RCC 7860 (cell line): ENCODE data around the gene C1orf74.
A peak's percentile ranks its signal among the peaks of the same experiment; 100 is the strongest.

ENCODE experiments used
- DNase-seq: peaks from one replicate; pipeline ENCODE4 v3.0.0-alpha.2; 2015; ENCODE audit warnings: low spot score
- FAIRE-seq: peaks from 2 replicates; lab custom pipeline; 2012; peaks lifted over from hg19 to GRCh38; lab: Jason Lieb, UNC

Gene C1orf74

DNA sequence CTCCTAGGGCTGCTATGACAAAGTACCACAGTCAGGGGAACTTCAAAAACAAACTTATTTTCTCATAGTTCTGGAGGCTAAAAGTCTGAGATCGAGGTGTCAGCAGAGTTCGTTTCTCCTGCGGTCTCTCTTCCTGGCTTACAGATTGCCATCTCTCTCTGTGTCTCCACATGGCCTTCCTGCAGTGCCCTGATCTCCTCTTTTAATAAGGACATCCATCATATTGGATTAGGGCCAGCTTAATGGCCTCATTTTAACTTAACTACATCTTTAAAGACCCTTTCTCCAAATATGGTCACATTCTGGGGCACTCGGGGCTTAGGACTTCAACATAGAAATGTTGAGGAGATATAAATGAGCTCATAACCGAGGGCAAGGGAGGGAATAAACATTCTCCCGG is 12.2 kb downstream of the C1orf74 start:
- FAIRE-seq = no peak

DNA sequence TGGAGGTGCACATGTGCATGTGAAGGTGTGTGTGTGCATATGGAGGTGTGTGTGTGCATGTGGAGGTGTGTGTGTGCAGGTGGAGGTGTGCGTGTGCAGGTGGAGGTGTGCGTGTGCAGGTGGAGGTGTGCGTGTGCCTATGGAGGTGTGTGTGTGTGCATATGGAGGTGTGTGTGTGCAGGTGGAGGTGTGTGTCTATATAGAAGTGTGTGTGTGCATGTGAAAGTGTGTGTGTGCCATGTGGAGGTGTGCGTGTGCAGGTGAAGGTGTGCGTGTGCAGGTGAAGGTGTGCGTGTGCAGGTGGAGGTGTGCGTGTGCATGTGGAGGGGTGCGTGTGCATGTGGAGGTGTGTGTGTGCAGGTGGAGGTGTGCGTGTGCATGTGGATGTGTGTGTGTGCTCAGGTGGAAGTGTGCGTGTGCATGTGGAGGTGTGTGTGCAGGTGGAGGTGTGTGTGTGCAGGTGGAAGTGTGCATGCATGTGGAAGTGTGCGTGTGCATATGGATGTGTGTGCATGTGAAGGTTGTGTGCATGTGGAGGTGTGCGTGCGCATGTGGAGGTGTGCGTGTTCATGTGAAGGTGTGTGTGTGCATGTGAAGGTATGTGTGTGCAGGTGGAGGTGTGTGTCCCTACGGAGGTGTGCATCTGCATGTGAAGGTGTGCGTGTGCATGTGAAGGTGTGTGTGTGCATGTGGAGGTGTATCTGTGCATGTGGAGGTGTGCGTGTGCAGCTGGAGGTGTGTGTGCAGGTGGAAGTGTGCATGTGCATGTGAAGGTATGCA is 13.5 kb downstream of the C1orf74 start:
- DNase-seq (no peak), FAIRE-seq (no peak)

More for the DNA sequence above, 12.2 kb downstream of the C1orf74 start:
- no peak for DNase-seq

DNA sequence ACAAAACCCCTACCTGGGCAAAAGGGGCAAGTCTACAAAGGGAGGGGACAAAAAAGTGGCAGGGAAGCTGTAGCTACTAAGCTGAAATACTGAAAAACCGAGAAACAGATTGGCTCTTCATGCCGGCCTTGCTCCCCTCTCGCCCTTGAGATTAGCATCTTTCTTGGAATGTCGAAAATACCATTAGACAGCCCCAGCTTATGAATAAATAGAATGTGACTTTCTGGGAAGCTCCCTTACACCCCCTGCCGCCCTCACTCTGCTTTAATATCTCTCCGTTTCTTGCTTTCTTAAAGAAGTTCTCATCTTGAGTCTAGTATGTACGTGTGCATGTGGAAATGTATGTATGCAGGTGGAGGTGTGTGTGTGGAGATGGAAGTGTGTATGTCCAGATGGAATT is 14.4 kb downstream of the C1orf74 start:
- DNase-seq = no peak
- no peak for FAIRE-seq

DNA sequence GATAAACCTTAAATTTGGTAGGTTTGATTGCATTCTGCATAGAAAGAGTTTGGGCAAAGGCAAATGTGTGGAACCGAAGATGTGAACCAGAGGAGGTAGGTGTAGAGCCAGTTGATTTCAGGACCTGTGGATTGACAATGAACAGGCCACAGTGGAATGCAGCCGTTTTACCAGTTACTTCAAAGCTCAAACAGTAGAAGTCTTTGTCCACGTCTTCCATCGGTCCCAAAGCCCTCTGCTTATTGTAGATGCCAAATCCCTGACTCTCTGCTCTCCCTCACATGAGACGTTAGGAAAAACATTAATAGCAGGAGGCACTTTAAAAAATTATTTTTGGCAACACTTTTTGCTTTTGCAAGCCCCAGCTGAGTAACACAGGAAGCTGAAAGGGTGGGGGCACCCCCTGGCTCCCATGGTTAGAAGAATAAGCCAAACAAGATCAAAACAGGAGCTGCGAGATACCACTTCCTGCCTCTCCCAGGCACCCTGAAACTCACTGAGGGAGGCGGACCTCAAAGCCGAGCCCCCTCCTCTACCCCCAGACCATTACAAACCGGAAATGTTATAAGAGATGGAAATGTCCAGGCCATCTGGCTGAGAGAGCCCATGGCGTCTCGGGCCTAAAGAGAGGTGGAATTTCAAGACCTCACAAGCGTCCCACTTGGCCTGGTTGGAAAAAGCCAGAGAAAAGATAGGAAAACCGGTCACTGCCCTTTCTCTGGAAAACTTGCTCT is 15.0 kb downstream of the C1orf74 start:
- no peak for FAIRE-seq
- DNase-seq = no peak

DNA sequence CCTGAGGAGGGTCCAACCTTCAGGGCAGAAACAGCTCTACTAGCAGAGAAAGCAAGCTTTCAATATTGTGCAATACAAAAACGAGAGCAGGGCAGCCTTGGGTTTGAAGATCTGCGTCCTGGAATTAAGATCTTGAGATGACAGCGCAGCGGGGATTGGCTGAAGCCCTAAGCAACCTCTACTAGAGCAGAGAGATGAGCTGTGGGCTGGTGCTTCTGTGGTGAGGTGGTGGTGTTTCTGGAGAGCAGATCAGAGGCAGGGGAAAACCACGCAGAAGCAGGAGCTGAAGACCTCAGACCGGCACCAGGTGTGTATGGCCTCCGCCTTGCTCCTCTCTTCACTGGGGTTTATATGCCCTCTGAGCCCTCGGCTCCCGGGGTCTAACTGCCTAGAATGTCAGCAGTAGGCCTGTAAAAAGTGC is 16.0 kb downstream of the C1orf74 start:
- FAIRE-seq = no peak
- no peak for DNase-seq

- DNase-seq = no peak
- no peak for FAIRE-seq
Observed at GRCh38 chr1:209767706-209768105, 16.7 kb downstream of the C1orf74 start.

- DNase-seq (no peak), FAIRE-seq (no peak)
Observed at GRCh38 chr1:209767096-209767495, 17.3 kb downstream of the C1orf74 start.

DNA sequence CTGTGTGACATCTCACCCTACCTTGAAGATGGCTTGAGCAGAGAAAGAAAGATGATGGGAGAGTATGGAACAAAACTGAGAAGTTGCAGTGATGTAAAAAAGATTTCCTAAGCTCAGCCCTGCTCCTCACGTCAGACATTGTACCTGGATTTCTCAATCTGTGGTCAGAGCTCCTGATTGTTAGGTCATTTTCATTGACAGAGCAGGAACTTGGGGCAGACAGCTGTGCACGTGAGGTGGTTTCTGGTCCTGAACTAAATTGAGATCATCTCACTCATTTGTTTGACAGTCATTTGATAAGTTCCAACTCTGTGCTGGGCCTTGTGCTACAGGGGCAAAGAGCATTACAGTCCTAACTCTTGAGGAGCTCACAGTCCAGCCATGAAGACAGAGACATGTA is 18.3 kb downstream of the C1orf74 start:
- no peak for DNase-seq
- no peak for FAIRE-seq

DNA sequence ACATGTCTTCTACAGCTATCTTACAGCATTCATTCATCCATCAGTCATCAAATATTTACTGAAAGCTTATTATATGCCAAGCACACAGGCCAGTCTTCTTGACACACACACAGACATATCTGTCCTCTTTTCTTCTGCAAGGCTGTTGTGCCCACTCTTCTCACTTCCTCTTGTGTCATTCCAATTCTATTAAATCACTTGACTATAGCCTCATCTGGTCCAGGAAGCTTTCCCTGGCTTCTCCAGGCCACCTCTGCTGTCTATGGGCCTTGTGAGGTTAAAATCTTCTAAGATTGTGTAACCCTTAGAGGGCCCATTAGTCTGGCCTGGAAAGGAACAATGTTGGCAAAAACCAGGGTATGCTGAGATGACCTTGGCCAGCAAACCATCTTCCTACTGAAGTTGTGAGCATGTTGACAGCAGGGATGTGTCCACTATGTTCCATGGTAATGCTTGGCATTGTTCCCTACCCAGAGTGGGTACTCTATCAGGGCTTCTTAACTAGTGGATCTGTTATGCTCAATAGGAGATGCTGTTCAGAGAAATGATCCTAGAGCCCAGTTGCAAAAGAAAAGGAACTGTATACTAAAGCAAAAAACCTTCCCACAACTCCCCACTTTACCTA is 23.2 kb downstream of the C1orf74 start:
- no peak for FAIRE-seq
- DNase-seq = no peak

GRCh38 chr1:209759829-209760359 is 24.5 kb downstream of the C1orf74 start:
- no peak for FAIRE-seq
- no peak for DNase-seq

DNA sequence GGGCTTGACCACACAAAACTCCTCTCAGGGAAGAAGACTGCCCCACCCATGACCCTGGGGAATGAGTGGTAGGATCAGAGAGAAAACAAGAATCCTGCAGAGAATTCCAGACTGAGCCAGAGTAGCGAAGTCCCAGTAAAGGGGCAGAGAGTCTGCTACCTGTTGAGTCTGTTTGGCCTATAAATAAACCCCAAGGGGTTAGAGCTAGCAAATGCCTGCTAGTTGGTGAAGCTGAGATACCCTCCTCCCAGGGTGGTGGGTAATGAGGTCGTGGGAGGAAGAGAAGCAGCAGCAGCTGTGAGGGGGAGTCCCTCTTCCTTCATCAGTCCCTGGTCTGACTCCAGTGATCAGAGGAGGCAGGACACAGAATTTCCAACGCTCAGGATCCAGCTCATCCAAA is 26.0 kb downstream of the C1orf74 start:
- FAIRE-seq (no peak), DNase-seq (no peak)

GRCh38 chr1:209756615-209757445 is 27.5 kb downstream of the C1orf74 start:
- DNase-seq = no peak
- no peak for FAIRE-seq

DNA sequence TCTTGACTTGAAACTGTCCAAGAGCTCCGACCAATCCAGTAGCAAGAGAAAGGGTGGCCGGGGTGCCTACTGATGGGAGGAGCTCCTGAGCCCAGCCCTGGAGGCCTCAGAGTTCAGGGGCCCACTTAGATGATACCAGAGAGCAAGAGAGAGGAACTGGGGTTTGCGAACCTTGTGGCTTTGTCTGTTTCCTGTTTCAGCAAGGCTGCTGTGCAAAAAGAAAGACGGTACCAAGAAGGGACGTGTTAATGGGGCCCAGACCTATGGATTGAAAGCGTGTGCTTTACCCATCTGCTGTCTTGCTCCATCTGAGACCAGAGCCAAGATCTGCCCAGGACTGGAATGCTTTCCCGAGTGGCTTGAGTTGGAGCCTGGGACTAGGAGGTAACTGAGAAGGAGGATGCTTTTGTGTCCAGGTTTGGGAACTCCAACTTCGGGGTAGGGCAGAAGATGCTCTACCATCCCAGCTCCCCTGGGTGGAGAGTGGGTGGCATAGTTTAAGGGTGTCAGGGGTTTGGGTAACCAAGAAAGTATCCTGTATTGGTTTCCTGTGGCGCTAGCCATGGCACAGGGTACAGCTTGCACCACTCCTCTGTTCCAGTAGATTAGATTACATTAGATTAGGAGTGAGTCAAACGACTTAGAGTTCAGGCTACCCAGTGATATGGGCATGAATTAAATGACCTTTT is 28.3 kb downstream of the C1orf74 start, which contains the start of gene TRAF3IP3:
Gene TRAF3IP3, plus strand, starts transcription at position 128 of the 689 bp plus-strand sequence. CDS start 3,987 bp downstream, outside the sequence.
- FAIRE-seq = no peak

DNA sequence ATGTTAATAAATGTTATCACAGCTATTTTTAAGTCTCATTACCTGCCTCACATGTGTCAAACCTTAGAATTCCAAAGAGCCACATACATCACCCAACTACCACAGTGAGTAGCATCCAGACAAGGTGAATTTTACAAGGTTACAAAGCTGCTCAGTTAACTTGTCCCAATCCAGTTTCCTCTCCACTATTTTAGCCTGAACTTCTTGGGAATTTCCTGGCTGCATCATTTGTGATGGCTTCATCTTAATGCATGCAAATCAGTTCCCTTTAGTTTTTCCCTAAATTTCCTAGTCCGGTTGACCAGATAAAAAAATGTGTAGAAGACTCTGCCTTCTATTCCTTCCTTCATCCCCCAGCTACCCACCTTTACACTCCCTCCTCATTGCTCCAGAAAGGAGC is 29.1 kb downstream of the C1orf74 start:
- FAIRE-seq = no peak

More for the DNA sequence above, 28.3 kb downstream of the C1orf74 start, which contains the start of gene TRAF3IP3:
- DNase-seq = no peak

GRCh38 chr1:209752890-209753289 is 31.5 kb downstream of the C1orf74 start:
- DNase-seq = no peak

More for the DNA sequence above, 29.1 kb downstream of the C1orf74 start:
- DNase-seq = no peak

GRCh38 chr1:209751627-209752231 is 32.6 kb downstream of the C1orf74 start:
- FAIRE-seq = no peak
- DNase-seq = no peak

More at GRCh38 chr1:209752890-209753289, 31.5 kb downstream of the C1orf74 start:
- no peak for FAIRE-seq

- FAIRE-seq = peak; percentile 30
- no peak for DNase-seq
Observed at GRCh38 chr1:209749670-209750323, 34.6 kb downstream of the C1orf74 start.

DNA sequence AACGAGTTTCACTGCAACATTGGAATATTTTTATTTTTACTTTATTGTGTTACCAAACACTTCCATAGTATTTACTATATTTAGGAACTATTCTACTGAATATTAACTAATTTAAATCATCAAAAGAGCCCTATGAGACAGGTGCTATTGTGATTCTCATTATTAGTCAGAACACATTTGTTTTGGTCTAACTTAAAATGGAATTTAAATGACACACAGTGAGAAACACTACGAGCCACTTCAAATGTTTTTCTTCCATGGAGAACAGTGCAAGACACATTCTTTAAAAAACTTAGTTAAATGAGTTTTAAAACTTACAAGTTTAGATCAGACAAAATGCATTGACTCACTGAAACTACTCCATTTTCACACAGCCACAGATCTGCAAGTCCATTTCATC is 35.2 kb downstream of the C1orf74 start:
- FAIRE-seq (no peak), DNase-seq (no peak)

GRCh38 chr1:209748620-209749019 is 35.7 kb downstream of the C1orf74 start:
- DNase-seq = no peak
- FAIRE-seq = no peak
